HG02759 (cell line): ENCODE results near the gene ACTR1A.
"Not testable (repeated sequence)": the region's sequence is repeated elsewhere in the genome, so short reads cannot be mapped to it uniquely, and the experiment has no call there.

ENCODE experiments used
- ATAC-seq: cut with Tn5 transposase; IDR thresholded peaks from one replicate; pipeline ENCODE4 v1.9.1; 2021; ENCODE audit warnings: mild to moderate bottlenecking, moderate library complexity; ENCODE audit not compliant: unreplicated experiment

ACTR1A gene

GRCh38 chr10:102502337-102503151 is at the start of gene ACTR1A:
TSS of gene ACTR1A (minus strand) at chr10:102502712. CDS start at chr10:102502647, 65 bp downstream.
- peak; percentile 47 for ATAC-seq

- no peak for ATAC-seq
These were observed 48.2 kb upstream of the ACTR1A start for GRCh38 chr10:102550636-102551210.

- no peak for ATAC-seq
These were observed 47.0 kb upstream of the ACTR1A start for GRCh38 chr10:102549549-102549948.

DNA sequence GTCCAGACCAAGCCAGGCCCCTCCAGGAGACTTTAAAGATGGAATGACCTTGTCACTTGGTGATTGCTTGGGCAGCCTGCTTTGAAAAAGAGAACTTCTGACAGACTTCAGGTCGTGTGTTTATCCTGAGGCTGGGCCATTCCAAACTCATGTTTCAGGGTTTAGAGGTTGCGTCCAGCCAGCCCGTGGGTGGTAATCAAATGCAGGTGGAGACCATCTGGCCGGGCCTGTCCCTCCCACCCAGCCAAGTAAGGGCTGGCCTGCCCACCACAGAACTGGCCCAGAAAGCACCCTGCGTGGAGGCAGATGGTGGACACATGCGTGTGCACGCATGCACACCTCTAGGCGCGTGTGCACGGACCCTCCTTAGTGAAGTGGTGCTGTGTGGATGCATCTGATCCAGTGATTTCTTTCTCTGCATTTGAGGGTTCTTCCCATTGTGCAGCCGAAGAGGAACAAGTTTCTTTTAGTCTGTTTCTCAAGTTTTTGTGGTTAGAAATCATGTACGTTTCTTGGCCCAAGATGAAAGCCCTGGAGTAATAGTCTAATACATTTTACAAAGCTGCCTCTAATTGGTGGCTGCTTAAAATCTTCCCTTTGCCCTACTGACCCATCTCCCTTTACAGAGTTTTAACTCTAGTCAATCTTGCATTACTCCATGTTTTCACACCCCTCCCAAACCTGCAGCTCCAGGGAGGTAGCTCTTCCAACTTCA is 44.3 kb upstream of the ACTR1A start:
- no peak for ATAC-seq

DNA sequence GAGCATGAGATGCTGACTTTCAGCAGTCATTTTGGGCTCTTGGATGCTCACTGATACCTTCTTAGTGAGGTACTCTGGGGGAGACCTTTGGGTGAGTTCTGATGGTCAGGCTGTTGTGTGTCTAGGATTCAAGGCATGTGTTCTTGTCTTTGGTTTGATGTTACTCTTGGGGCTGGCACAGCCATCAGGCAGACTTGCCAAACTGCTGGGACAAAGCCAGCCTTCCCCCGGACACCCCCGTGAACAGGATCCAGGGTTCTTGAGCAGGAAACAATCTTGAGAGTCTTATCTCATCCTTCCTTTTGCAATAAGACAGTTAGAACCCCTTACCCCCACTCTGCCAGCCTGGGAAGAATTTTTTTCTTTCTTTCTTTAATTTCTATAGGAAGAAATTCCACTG is 43.5 kb upstream of the ACTR1A start:
- ATAC-seq: no peak

DNA sequence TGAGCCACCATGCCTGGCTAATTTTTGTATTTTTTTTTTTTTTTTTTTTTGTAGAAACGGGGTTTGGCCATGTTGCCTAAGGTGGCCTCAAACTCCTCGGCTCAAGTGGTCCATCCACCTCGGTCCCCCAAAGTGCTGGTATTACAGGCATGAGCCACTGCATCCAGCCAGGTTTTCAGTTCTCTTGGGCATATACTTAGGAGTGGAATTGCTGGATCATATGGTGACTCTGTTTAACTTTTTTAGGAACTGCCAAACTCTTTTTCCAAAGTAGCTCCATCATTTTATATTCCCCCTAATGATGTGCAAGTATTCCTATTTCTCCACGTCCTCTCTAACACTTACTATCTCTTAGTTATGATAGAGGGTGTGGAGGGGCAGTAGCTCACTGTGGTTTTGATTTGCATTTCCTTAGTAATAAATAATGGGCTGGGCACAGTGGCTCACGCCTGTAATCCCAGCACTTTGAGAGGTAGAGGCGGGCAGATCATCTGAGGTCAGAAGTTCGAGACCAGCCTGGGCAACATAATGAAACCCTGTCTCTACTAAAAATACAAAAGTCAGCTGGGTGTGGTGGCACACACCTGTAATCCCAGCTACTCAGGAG is 42.9 kb upstream of the ACTR1A start:
- no peak for ATAC-seq

DNA sequence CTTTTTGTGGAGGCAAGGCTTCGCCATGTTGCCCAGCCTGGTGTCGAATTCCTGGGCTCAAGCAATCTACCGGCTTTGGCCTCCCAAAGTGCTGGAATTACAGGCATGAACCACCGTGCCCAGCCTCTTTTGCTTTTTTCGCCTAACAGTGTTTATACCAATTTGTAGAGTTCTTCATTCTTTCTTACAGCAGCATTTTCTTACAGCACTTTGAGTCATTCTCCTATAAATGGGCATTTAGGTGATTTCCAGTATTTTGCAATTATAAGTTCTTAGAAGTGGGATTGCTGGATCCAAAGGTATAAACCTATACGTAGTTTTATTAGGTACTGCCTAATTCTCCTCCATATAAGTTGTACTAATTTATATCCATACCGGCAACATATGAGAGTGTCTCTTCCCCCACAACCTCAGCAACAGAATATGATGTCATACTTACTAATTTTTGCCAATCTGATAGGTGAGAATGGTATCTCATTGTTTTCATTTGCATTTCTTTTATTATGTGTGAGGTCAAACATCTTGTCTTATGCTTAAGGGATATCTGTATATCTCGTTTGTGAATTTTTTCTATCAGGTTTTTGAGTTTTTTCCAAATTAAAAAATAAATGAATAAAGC is 40.4 kb upstream of the ACTR1A start:
- ATAC-seq: no peak

DNA sequence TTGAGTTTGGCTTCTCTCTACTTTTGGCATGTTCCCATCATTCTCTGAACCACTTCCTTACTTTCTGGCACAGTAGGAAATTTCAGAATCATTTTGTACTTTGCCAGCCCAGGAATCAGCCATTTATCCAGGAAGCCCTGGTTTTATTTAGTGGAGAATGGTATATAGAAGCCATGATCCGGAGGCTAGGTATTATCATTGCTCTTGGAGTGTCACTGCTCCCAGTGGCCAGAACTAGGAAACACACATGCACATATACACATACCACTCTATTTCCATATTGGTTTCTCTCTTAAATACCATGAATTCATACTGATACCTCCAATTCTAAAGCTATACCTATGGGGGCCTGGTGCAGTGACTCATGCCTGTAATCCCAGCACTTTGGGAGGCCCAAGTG is 37.5 kb upstream of the ACTR1A start:
- ATAC-seq: peak; percentile 59

- no peak for ATAC-seq
These were observed 36.3 kb upstream of the ACTR1A start for GRCh38 chr10:102538811-102539210.

GRCh38 chr10:102537948-102538347 is 35.4 kb upstream of the ACTR1A start:
- no peak for ATAC-seq

DNA sequence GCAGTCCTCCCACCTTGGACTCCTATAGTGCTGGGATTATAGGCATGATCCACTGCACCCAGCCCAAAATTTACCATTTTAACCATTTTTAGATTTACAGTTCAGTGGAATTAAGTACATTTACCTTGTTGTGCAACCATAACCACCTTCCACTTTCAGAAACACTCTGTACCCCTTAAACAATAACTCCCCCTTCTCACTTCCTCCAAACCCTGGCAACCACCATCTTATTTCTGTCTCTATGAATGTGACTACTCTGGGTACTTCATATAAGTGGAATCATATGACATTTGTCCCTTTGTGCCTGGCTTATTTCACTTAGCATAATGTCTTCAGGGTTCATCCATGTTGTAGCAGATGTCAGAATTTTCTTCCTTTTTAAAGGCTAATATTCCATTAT is 34.9 kb upstream of the ACTR1A start:
- ATAC-seq: peak; percentile 39

DNA sequence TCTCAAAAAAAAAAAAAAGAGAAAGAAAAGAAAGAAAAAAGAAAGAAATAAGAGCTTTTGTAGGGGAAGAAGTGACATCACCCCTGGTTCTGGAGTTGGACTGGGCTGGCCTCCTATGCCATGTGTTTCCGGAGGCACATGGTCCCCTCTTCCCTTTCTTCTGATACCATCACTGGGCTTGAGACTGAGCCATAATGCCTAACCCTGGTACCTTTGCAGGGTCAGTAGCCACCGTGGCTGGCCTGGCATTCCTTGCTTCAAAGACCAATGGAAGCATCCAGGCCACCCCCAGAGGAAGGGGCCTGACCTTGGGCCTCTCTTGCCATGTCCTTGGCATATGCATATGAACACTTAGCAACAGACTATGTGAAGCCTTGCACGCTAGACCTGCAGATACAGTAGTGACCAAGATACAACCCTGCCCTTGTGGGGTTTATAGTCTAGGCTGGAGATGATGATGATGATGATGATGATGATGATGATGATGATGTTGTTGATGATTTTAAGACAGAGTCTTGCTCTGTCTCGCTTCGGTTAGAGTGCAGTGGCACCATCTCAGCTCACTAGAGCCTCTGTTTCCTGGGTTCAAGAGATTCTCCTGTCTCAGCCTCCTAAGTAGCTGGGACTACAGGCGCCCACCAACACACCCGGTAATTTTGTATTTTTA is 33.1 kb upstream of the ACTR1A start:
- no peak for ATAC-seq

GRCh38 chr10:102534966-102535365 is 32.5 kb upstream of the ACTR1A start:
- not testable (repeated sequence) for ATAC-seq

DNA sequence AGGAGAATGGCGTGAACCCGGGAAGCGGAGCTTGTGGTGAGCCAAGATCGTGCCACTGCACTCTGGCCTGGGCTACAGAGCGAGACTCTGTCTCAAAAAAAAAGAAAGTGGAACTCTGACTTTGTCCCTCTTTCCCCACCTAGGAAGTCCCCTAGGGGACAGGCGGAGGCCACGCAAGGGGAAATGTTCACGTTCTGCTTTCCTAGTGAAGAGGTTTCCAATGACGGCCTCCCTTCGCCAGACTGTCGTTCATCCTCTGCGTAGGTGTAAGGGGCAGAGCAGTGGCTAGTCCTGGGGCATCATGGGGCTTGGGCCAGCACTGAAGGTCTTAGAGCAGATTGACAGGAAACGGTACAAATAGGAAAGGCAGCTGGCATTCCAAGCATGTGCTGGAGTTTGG is 31.8 kb upstream of the ACTR1A start:
- ATAC-seq: no peak

DNA sequence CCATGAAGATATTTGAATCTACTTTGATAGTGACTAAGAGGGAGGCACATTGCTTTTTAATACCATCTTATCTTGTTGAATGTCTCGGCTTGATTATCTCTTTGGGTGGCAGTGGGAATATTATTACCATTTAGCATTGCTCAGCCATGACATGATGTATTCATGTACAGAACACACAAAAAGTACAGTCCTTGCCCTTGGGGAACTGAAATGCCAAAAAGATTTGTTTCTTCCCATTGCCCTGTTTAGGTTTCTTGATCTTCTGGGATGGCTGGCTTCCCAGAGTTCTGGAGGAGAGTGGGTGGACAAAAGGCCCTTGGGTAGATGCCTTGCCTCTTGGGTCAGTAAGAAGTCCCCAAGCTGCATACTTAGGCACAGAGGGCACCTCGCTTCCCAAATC is 25.0 kb upstream of the ACTR1A start:
- no peak for ATAC-seq

- ATAC-seq: no peak
These were observed 22.2 kb upstream of the ACTR1A start for GRCh38 chr10:102524746-102525145.

GRCh38 chr10:102523250-102524029 is 20.9 kb upstream of the ACTR1A start:
- no peak for ATAC-seq

DNA sequence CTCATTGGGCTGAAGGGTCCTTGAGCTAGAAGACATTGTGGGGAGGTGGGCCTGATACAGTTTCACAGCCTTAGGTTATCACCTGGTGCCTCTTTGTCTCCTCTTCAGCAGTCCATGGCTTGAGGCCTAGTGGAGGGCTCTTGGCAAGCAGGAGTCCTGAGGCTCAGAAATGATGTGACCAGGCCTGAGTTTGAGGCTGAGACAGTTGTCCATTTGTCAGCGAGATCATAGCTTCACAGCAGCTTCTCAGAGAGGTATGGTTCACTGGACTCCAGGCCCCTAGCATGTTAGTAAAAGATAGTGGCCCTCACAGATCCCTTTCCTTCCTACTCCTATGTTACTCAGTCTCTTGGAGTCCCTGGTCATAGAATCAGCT is 20.4 kb upstream of the ACTR1A start:
- no peak for ATAC-seq

- no peak for ATAC-seq
These were observed 16.8 kb upstream of the ACTR1A start for GRCh38 chr10:102519246-102519825.
